SK-N-SH treated with all-trans-retinoic acid at 6 μM for 48 hours (cell line): ENCODE measurements around the gene ERBB2.

Experiments used
- ATAC-seq: fragments of 200-7000 bp; cut with Tn5 transposase; 3 replicates; pipeline ENCODE4 v1.9.1; 2020; ENCODE audit warnings: mild to moderate bottlenecking, moderate library complexity
- ARNTL ChIP-seq: fragments of 450-650 bp; formaldehyde crosslinking; IDR thresholded peaks from 2 replicates; pipeline ENCODE4 v1.5.0; 2020; ENCODE audit warnings: low read depth, mild to moderate bottlenecking, moderate library complexity, borderline replicate concordance
- BACH2 ChIP-seq: fragments of 250-450 bp; sonication (Bioruptor Pico); IDR thresholded peaks from 2 replicates; pipeline ENCODE4 v1.9.0; 2021; ENCODE audit warnings: mild to moderate bottlenecking, borderline replicate concordance
- CSDC2 ChIP-seq: fragments of 250-450 bp; sonication (Bioruptor Pico); IDR thresholded peaks from 2 replicates; pipeline ENCODE4 v1.5.0; 2020; ENCODE audit warnings: mild to moderate bottlenecking, moderate library complexity
- ESRRG ChIP-seq: fragments of 250-450 bp; sonication (Bioruptor Pico); IDR thresholded peaks from 2 replicates; pipeline ENCODE4 v1.6.1; 2021; ENCODE audit warnings: mild to moderate bottlenecking
- ISL1 ChIP-seq: fragments of 250-450 bp; sonication (Bioruptor Pico); IDR thresholded peaks from 2 replicates; pipeline ENCODE4 v2.1.2; 2022; ENCODE audit warnings: mild to moderate bottlenecking, moderate library complexity
- OSR1 ChIP-seq: fragments of 250-450 bp; sonication (Bioruptor Pico); IDR thresholded peaks from 2 replicates; pipeline ENCODE4 v1.8.0; 2022; ENCODE audit warnings: moderate library complexity, mild to moderate bottlenecking, inconsistent platforms
- RARB ChIP-seq: fragments of 250-450 bp; sonication (Bioruptor Pico); IDR thresholded peaks from 2 replicates; pipeline ENCODE4 v1.8.0; 2021; ENCODE audit warnings: mild to moderate bottlenecking, moderate library complexity
- TCF4 ChIP-seq: fragments of 250-450 bp; sonication (Bioruptor Pico); IDR thresholded peaks from 2 replicates; pipeline ENCODE4 v1.8.0; 2021; ENCODE audit warnings: mild to moderate bottlenecking, moderate library complexity, borderline replicate concordance
- TOX ChIP-seq: fragments of 250-450 bp; sonication (Bioruptor Pico); IDR thresholded peaks from 2 replicates; pipeline ENCODE4 v1.8.0; 2021; ENCODE audit warnings: mild to moderate bottlenecking, moderate library complexity, borderline replicate concordance
- ZC3H10 ChIP-seq: fragments of 250-450 bp; sonication (Bioruptor Pico); IDR thresholded peaks from 2 replicates; pipeline ENCODE4 v1.5.1; 2021; ENCODE audit warnings: mild to moderate bottlenecking, moderate library complexity
- ZFP3 ChIP-seq: fragments of 250-450 bp; sonication (Bioruptor Pico); IDR thresholded peaks from 2 replicates; pipeline ENCODE4 v1.5.0; 2020; ENCODE audit warnings: mild to moderate bottlenecking, moderate library complexity
- ZFP30 ChIP-seq: fragments of 450-650 bp; formaldehyde crosslinking; IDR thresholded peaks from 2 replicates; pipeline ENCODE4 v1.5.0; 2022; ENCODE audit warnings: mild to moderate bottlenecking, moderate library complexity
- ZNF565 ChIP-seq: fragments of 450-650 bp; formaldehyde crosslinking; conservative IDR thresholded peaks from 2 replicates; pipeline ENCODE4 v1.5.0; 2020; ENCODE audit warnings: low read depth, mild to moderate bottlenecking, moderate library complexity
- ZNF8 ChIP-seq: fragments of 450-650 bp; formaldehyde crosslinking; IDR thresholded peaks from 2 replicates; pipeline ENCODE4 v1.5.0; 2020; ENCODE audit warnings: mild to moderate bottlenecking, moderate library complexity
- TF ChIP-seq, protein P1 (sequence below): fragments of 250-450 bp; sonication (Bioruptor Pico); IDR thresholded peaks from 2 replicates; pipeline ENCODE4 v1.5.0; 2020; ENCODE audit warnings: mild to moderate bottlenecking, moderate library complexity
- TF ChIP-seq, protein P2 (sequence below): fragments of 250-450 bp; sonication (Bioruptor Pico); IDR thresholded peaks from 2 replicates; pipeline ENCODE4 v1.5.1; 2020; ENCODE audit warnings: low read depth, mild to moderate bottlenecking, moderate library complexity
- TF ChIP-seq, protein P3 (sequence below): fragments of 250-450 bp; sonication (Bioruptor Pico); IDR thresholded peaks from 2 replicates; pipeline ENCODE4 v1.5.1; 2021; ENCODE audit warnings: mild to moderate bottlenecking, moderate library complexity
- TF ChIP-seq, protein P4 (sequence below): fragments of 250-450 bp; sonication (Bioruptor Pico); IDR thresholded peaks from 2 replicates; pipeline ENCODE4 v1.8.0; 2021; ENCODE audit warnings: low read depth, mild to moderate bottlenecking, moderate library complexity, borderline replicate concordance

Gene ERBB2

DNA sequence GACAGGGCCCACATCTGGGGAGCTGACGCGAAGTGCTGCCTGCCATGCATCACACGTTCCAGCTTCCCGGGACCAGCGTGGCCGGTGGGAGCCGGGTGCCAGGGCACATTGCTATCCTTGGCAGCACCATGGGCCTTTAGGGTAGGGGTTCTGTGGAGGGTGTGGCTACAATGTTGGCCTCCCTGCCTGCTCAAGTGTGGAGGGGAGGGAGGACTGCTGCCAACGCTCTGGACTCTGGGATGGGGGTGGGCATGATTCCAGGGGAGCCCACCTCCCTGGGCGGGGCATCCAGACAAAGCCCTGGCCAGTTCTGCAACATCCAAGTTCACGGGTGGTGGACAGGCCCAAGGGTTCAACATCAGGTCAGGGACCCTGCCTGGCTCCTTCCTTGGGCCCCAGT, 51.8 kb downstream of the ERBB2 start:
- no peak for ATAC-seq
- TF ChIP-seq OSR1 (no peak), ZNF8 (no peak), CSDC2 (no peak), ZNF565 (CRISPR knock-in tag) (no peak), TCF4 (CRISPR knock-in tag) (no peak)
- TF ChIP-seq, protein P1, sequence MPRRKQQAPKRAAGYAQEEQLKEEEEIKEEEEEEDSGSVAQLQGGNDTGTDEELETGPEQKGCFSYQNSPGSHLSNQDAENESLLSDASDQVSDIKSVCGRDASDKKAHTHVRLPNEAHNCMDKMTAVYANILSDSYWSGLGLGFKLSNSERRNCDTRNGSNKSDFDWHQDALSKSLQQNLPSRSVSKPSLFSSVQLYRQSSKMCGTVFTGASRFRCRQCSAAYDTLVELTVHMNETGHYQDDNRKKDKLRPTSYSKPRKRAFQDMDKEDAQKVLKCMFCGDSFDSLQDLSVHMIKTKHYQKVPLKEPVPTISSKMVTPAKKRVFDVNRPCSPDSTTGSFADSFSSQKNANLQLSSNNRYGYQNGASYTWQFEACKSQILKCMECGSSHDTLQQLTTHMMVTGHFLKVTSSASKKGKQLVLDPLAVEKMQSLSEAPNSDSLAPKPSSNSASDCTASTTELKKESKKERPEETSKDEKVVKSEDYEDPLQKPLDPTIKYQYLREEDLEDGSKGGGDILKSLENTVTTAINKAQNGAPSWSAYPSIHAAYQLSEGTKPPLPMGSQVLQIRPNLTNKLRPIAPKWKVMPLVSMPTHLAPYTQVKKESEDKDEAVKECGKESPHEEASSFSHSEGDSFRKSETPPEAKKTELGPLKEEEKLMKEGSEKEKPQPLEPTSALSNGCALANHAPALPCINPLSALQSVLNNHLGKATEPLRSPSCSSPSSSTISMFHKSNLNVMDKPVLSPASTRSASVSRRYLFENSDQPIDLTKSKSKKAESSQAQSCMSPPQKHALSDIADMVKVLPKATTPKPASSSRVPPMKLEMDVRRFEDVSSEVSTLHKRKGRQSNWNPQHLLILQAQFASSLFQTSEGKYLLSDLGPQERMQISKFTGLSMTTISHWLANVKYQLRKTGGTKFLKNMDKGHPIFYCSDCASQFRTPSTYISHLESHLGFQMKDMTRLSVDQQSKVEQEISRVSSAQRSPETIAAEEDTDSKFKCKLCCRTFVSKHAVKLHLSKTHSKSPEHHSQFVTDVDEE (CRISPR knock-in tag): no peak

DNA sequence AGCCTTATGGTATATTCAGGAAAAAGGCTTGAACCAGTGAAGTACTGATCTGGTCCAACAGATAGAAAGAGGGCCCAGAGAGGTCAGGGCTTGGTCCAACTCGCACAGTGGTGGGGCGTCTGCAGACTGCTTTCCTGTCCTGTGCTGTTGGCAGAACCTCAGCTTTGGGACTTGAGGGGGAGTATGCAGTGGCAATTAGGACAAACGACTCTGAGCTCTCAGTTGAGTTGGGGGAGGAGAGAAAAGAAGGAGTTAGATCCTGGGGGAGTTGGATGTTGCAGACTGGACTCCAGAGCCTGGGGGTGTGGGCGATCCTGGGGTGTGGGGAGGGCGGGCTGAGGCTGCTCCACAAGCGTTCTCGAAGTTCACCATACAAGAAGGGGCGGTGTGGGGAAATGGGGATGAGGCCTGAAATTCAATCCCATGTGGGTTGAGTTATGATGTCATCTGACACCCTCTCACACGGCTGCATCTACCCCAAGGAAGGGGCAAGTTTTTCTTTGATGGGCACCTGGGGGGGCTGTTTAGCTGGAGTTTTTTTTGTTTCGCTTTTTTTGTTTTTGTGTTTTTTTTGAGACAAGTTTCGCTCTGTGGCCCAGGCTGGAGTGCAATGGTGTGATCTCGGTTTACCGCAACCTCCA, 52.5 kb downstream of the ERBB2 start:
- ATAC-seq: no peak
- TF ChIP-seq, protein P2, sequence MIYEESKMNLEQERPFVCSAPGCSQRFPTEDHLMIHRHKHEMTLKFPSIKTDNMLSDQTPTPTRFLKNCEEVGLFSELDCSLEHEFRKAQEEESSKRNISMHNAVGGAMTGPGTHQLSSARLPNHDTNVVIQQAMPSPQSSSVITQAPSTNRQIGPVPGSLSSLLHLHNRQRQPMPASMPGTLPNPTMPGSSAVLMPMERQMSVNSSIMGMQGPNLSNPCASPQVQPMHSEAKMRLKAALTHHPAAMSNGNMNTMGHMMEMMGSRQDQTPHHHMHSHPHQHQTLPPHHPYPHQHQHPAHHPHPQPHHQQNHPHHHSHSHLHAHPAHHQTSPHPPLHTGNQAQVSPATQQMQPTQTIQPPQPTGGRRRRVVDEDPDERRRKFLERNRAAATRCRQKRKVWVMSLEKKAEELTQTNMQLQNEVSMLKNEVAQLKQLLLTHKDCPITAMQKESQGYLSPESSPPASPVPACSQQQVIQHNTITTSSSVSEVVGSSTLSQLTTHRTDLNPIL (CRISPR knock-in tag): no peak
- TF ChIP-seq TOX (CRISPR knock-in tag) (no peak), ZC3H10 (no peak), BACH2 (CRISPR knock-in tag) (no peak), ZNF8 (no peak), ARNTL (CRISPR knock-in tag) (no peak), ISL1 (CRISPR knock-in tag) (no peak), ZFP3 (CRISPR knock-in tag) (no peak), CSDC2 (no peak), ZFP30 (no peak), RARB (no peak), TCF4 (CRISPR knock-in tag) (no peak), ESRRG (CRISPR knock-in tag) (no peak), ZNF565 (CRISPR knock-in tag) (no peak)
- TF ChIP-seq, protein P3, sequence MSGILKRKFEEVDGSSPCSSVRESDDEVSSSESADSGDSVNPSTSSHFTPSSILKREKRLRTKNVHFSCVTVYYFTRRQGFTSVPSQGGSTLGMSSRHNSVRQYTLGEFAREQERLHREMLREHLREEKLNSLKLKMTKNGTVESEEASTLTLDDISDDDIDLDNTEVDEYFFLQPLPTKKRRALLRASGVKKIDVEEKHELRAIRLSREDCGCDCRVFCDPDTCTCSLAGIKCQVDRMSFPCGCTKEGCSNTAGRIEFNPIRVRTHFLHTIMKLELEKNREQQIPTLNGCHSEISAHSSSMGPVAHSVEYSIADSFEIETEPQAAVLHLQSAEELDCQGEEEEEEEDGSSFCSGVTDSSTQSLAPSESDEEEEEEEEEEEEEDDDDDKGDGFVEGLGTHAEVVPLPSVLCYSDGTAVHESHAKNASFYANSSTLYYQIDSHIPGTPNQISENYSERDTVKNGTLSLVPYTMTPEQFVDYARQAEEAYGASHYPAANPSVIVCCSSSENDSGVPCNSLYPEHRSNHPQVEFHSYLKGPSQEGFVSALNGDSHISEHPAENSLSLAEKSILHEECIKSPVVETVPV (CRISPR knock-in tag): no peak
- TF ChIP-seq, protein P1 (CRISPR knock-in tag): no peak
- TF ChIP-seq, protein P4, sequence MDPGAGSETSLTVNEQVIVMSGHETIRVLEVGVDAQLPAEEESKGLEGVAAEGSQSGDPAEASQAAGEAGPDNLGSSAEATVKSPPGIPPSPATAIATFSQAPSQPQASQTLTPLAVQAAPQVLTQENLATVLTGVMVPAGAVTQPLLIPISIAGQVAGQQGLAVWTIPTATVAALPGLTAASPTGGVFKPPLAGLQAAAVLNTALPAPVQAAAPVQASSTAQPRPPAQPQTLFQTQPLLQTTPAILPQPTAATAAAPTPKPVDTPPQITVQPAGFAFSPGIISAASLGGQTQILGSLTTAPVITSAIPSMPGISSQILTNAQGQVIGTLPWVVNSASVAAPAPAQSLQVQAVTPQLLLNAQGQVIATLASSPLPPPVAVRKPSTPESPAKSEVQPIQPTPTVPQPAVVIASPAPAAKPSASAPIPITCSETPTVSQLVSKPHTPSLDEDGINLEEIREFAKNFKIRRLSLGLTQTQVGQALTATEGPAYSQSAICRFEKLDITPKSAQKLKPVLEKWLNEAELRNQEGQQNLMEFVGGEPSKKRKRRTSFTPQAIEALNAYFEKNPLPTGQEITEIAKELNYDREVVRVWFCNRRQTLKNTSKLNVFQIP (CRISPR knock-in tag): no peak
- TF ChIP-seq, all 23 proteins: peak for 0

DNA sequence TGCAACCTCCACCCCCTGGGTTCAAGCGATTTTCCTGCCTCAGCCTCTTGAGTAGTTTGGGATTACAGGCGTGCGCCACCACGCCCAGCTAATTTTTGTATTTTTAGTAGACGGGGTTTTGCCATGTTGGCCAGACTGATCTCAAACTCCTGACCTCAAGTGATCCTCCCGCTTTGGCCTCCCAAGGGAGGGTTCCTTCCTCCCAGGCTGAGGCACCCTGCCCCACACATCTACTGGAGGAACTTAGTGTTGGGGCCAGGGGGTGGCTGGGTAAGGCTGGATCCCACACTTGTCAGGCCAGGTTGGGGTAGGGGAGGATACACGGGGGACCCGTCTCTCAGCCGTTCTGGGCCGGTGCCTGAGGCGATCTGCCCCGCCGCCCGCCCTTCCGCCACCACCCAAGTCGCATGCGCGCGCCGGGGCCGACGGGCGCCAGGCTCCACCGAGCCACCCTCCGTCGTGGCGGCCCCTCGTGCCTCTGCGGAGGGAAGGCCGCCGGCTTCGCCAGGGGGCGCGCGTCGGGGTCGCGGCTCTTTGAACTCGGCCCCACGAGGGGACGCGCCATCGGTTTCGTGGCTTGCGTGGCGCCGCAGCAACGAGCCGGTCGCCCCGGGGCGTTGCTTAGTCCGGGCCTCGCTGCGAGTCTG, 53.8 kb downstream of the ERBB2 start:
- no peak for TF ChIP-seq ZC3H10
- peak; percentile 14; the same call in 1 of the 2 replicates for TF ChIP-seq ESRRG (CRISPR knock-in tag)
- TF ChIP-seq, all 23 proteins: peak for 1

More for the DNA sequence above, 53.8 kb downstream of the ERBB2 start:
- peak; percentile 7 for ATAC-seq
